Tibial nerve (tissue), 4 donors: ENCODE results near the gene NTM. TPM values are rescaled to one million over a fixed set of nuclear protein-coding genes. Genes with fewer than 3 reads are reported as not detected.

ENCODE experiments used
- DNase-seq, 2 donors: peaks; one replicate each; pipeline ENCODE4 v3.0.0-alpha.2; 2019; ENCODE audit warnings: low spot score in 2 of 2
- H3K27ac ChIP-seq, 4 donors: fragments of 200-600 bp; sonication (generic) in 3 of 4; one replicate each; pipeline ENCODE4 v1.5.1; 2017 to 2019; ENCODE audit warnings: mild to moderate bottlenecking in 1 of 4
- H3K27me3 ChIP-seq, 2 donors: fragments of 200-600 bp; sonication (generic) in 1 of 2; one replicate each; pipeline versions ENCODE4 v1.5.1 to v1.6.0; 2017 to 2019
- H3K36me3 ChIP-seq, 3 donors: fragments of 200-600 bp; sonication (generic); one replicate each; pipeline ENCODE4 v1.5.1; 2018 to 2019
- H3K4me1 ChIP-seq, 4 donors: fragments of 200-600 bp; sonication (generic) in 3 of 4; one replicate each; pipeline ENCODE4 v1.5.1; 2017 to 2019
- H3K4me3 ChIP-seq, 4 donors: fragments of 200-600 bp; sonication (generic) in 3 of 4; one replicate each; pipeline ENCODE4 v1.5.1; 2017 to 2019; ENCODE audit warnings: mild to moderate bottlenecking in 1 of 4, moderate library complexity in 1 of 4
- H3K9me3 ChIP-seq, 4 donors: fragments of 200-600 bp; sonication (generic) in 3 of 4; one replicate each; pipeline ENCODE4 v1.5.1; 2017 to 2019
- CTCF ChIP-seq, 5 experiments: fragments of 200-600 bp in 3 of 5; fragments of 450-650 bp in 2 of 5; sonication (generic) in 3 of 5; IDR thresholded peaks; one replicate each; pipeline ENCODE4 v1.5.1; 2016 to 2019; ENCODE audit warnings: antibody characterized with exemption in 5 of 5, mild to moderate bottlenecking in 3 of 5, moderate library complexity in 2 of 5
- EP300 ChIP-seq, 2 donors: sonication (generic); formaldehyde crosslinking; IDR thresholded peaks; one replicate each; pipeline ENCODE4 v1.6.1; 2017; ENCODE audit warnings: antibody characterized with exemption in 2 of 2, mild to moderate bottlenecking in 1 of 2
- POLR2A ChIP-seq, 2 donors: fragments of 450-650 bp; IDR thresholded peaks; one replicate each; pipeline ENCODE4 v1.6.1; 2017; ENCODE audit warnings: antibody characterized with exemption in 2 of 2, mild to moderate bottlenecking in 2 of 2, moderate library complexity in 2 of 2
- WGBS, 2 donors: methylation state at CpG; one replicate each; pipeline ENCODE4 v1.1.5; 2018; 5-methylcytosine and 5-hydroxymethylcytosine counted together
- total RNA-seq, 4 donors: library from RNA; depleted of rRNA; stranded (reverse); fragments of >200 nt; gene quantifications; one replicate each; pipeline ENCODE4 v1.1.0, GENCODE V29; 2016

NTM gene
- total RNA-seq, 4 donors from 2014 or later = 3.7 to 11.4 (median 10.8) TPM

- no peak for TF ChIP-seq EP300 (IDR thresholded peaks at IDR 0.05)
- TF ChIP-seq CTCF (IDR thresholded peaks at IDR 0.05) = no peak
- TF ChIP-seq POLR2A (IDR thresholded peaks at IDR 0.05) = no peak
- Histone ChIP-seq H3K4me1 (peaks cover 0 to 12% (median 0%) of the 10 kb centered on the region in 4 donors), H3K4me3 (no peak overlapping the region), H3K36me3 (no peaks in the 10 kb centered on the region), H3K27ac (no peak overlapping the region), H3K27me3 (peaks cover 0 to 21% of the 10 kb centered on the region in 2 donors), H3K9me3 (no peaks in the 10 kb centered on the region)
- no peak for DNase-seq
- 76 to 86% methylated on average over 10 to 11 of the region's 11 CpGs for WGBS, 2 donors
Observed at GRCh38 chr11:131683666-131684065, 313.3 kb downstream of the NTM start.

- 77 to 88% methylated on average over 14 of the region's 15 CpGs for WGBS, 2 donors
- Histone ChIP-seq H3K27ac (no peak overlapping the region), H3K4me3 (no peak overlapping the region), H3K27me3 (peaks cover 0 to 21% of the 10 kb centered on the region in 2 donors), H3K9me3 (no peaks in the 10 kb centered on the region), H3K4me1 (peaks cover 0 to 13% (median 0%) of the 10 kb centered on the region in 4 donors), H3K36me3 (no peaks in the 10 kb centered on the region)
- no peak for DNase-seq
- TF ChIP-seq POLR2A (IDR thresholded peaks at IDR 0.05) = no peak
- TF ChIP-seq EP300 (IDR thresholded peaks at IDR 0.05) = no peak
- no peak for TF ChIP-seq CTCF (IDR thresholded peaks at IDR 0.05)
Observed at GRCh38 chr11:131684111-131685060, 314.0 kb downstream of the NTM start.

- no peak overlapping the region for H3K27ac ChIP-seq
- WGBS, 2 donors = 83 to 87% methylated on average over 6 of the region's 6 CpGs
- TF ChIP-seq CTCF (IDR thresholded peaks at IDR 0.05) = no peak
- TF ChIP-seq EP300 (IDR thresholded peaks at IDR 0.05) = no peak
- TF ChIP-seq POLR2A (IDR thresholded peaks at IDR 0.05) = no peak
- H3K4me3 ChIP-seq = no peak overlapping the region
- no peaks in the 10 kb centered on the region for H3K9me3 ChIP-seq
- H3K4me1 ChIP-seq = peaks cover 0 to 13% (median 0%) of the 10 kb centered on the region in 4 donors
- no peak for DNase-seq
- H3K36me3 ChIP-seq = no peaks in the 10 kb centered on the region
- peaks cover 0 to 21% of the 10 kb centered on the region in 2 donors for H3K27me3 ChIP-seq
Observed at GRCh38 chr11:131685206-131685605, 314.8 kb downstream of the NTM start.

- Histone ChIP-seq H3K27ac (no peak overlapping the region), H3K27me3 (peaks cover 0 to 21% of the 10 kb centered on the region in 2 donors)
Observed at GRCh38 chr11:131685906-131686305, 315.5 kb downstream of the NTM start.

More at GRCh38 chr11:131685906-131686305, 315.5 kb downstream of the NTM start:
- no peak overlapping the region for H3K4me3 ChIP-seq
- H3K9me3 ChIP-seq = no peaks in the 10 kb centered on the region
- WGBS, 2 donors = 85 to 88% methylated on average over 3 of the region's 3 CpGs
- no peak for TF ChIP-seq CTCF (IDR thresholded peaks at IDR 0.05)
- TF ChIP-seq POLR2A (IDR thresholded peaks at IDR 0.05) = no peak
- TF ChIP-seq EP300 (IDR thresholded peaks at IDR 0.05) = no peak
- no peak for DNase-seq
- H3K4me1 ChIP-seq = peaks cover 0 to 13% (median 0%) of the 10 kb centered on the region in 4 donors
- H3K36me3 ChIP-seq = no peaks in the 10 kb centered on the region
